ENCODE measurements around the gene IMPDH2.
"Not testable (repeated sequence)": the region's sequence is repeated elsewhere in the genome, so short reads cannot be mapped to it uniquely, and the experiment has no call there.

The IMPDH2 gene

GRCh38 chr3:49021813-49022687 lies 7.1 kb downstream of the IMPDH2 start, which contains the start of gene NDUFAF3:
NDUFAF3 (plus strand) TSS chr3:49022121; CDS start chr3:49022145, 24 bp downstream.
- peak; percentile 82 for DNase-seq (ENCODE audit: low read depth, low spot score)

- DNase-seq (ENCODE audit: low read depth, low spot score), result peak; percentile 92
Observed at GRCh38 chr3:49021213-49021812, 7.9 kb downstream of the IMPDH2 start.

GRCh38 chr3:49020330-49021212 lies 8.6 kb downstream of the IMPDH2 start:
- DNase-seq (ENCODE audit: low read depth, low spot score), result no peak

GRCh38 chr3:49019941-49020329 lies 9.3 kb downstream of the IMPDH2 start:
- DNase-seq (ENCODE audit: low read depth, low spot score), result no peak

- DNase-seq (ENCODE audit: low read depth, low spot score), result no peak
Observed at GRCh38 chr3:49018707-49019006, 10.5 kb downstream of the IMPDH2 start.

- no peak for DNase-seq (ENCODE audit: low read depth, low spot score)
Observed at GRCh38 chr3:49017971-49018706, 11.1 kb downstream of the IMPDH2 start, which contains the start of gene DALRD3. DALRD3 (minus strand) TSS chr3:49018580; CDS start chr3:49018564, 16 bp downstream.

GRCh38 chr3:49017229-49017970 lies 11.8 kb downstream of the IMPDH2 start:
- DNase-seq (ENCODE audit: low read depth, low spot score), result no peak

- DNase-seq (ENCODE audit: low read depth, low spot score), result no peak
Observed at GRCh38 chr3:49016414-49017228, 12.6 kb downstream of the IMPDH2 start.

GRCh38 chr3:49015765-49016164 lies 13.4 kb downstream of the IMPDH2 start:
- DNase-seq (ENCODE audit: low read depth, low spot score), result no peak

- no peak for DNase-seq (ENCODE audit: low read depth, low spot score)
Observed at GRCh38 chr3:49015072-49015471, 14.1 kb downstream of the IMPDH2 start.

- DNase-seq (ENCODE audit: low read depth, low spot score), result no peak
Observed at GRCh38 chr3:49013738-49014660, 15.2 kb downstream of the IMPDH2 start.

- no peak for DNase-seq (ENCODE audit: low read depth, low spot score)
Observed at GRCh38 chr3:49013113-49013737, 16.0 kb downstream of the IMPDH2 start.

- DNase-seq (ENCODE audit: low read depth, low spot score), result no peak
Observed at GRCh38 chr3:49012441-49013017, 16.7 kb downstream of the IMPDH2 start.

- no peak for DNase-seq (ENCODE audit: low read depth, low spot score)
Observed at GRCh38 chr3:49009396-49009795, 19.8 kb downstream of the IMPDH2 start.

- not testable (repeated sequence) for DNase-seq (ENCODE audit: low read depth, low spot score)
Observed at GRCh38 chr3:49008627-49009026, 20.6 kb downstream of the IMPDH2 start.

- DNase-seq (ENCODE audit: low read depth, low spot score), result peak; percentile 31
Observed at GRCh38 chr3:49007771-49008528, 21.2 kb downstream of the IMPDH2 start.

Measured in brain pericyte (primary cell).